Activated T-cell treated with anti-CD3 and anti-CD28 coated beads for 4 hours (primary cell): ENCODE results near the gene TMEM44.
A peak's percentile ranks its signal among the peaks of the same experiment; 100 is the strongest.

Source experiments
- DNase-seq: peaks from one replicate; pipeline ENCODE4 v3.0.0-alpha.2; 2020

The TMEM44 gene

GRCh38 chr3:194575484-194576210 is 57.6 kb downstream of the TMEM44 start:
- no peak for DNase-seq

DNA sequence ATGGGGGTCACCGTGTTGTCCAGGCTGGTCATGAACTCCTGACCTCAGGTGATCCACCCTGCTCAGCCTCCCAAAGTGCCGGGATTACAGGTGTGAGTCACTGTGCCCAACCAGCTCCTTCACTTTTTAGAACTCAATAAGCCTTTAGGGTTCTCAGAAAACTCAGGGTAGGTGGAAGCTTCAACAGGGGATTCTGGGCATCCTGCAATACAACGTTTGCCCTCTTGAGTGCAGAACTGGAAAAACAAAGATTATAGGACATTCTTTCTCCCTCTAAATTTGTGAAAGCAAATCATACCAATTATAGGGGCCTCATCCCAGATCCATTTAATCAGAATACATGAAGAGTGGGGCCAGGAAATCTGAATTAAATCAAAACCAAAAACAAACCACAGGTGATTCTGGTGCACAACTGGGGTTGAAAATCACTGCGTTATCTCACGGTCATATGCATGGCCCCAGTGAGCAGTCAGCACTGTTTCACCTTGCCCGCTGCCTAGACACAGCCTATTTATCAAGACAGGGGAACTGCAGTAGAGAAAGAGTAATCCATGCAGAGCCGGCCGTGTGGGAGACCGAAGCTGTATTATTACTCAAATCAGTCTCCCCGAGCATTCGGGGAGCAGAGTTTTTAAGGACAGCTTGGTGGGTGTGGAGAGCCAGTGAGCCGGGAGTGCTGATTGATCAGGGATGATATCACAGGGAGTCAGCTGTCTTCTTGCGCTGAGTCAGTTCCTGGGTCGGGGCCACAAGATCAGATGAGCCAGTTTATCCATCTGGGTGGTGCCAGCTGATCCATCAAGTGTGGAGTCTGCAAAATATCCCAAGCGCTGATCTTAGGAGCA is 58.4 kb downstream of the TMEM44 start:
- DNase-seq, result no peak

- peak; percentile 13 for DNase-seq
Observed at GRCh38 chr3:194573680-194574437, 59.4 kb downstream of the TMEM44 start.

DNA sequence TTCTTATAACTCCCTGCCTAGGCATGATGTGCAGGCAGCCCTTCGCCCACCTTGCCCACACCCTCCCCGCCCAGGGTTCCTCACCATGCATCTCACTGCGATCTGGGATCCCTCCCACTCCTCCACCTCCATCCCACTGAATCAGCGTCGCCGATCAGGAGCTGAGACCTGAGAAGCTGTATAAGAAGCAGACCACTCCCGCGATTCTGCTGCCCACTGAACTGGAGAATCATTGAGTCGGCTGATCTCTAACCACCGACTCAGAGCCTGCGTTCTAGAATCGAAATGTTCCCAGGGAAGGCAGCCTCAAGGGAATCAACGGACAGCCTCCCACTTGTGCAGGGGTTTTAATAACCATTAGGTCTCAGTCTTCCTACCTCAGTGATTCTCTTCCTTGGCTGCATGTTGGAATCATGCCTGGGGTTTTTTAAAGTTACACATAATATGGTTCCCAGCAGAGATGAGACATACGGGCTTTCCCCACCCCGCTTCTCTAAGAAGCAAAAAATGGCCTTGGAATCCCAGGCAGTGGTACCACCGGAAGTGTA is 60.2 kb downstream of the TMEM44 start:
- DNase-seq, result no peak

DNA sequence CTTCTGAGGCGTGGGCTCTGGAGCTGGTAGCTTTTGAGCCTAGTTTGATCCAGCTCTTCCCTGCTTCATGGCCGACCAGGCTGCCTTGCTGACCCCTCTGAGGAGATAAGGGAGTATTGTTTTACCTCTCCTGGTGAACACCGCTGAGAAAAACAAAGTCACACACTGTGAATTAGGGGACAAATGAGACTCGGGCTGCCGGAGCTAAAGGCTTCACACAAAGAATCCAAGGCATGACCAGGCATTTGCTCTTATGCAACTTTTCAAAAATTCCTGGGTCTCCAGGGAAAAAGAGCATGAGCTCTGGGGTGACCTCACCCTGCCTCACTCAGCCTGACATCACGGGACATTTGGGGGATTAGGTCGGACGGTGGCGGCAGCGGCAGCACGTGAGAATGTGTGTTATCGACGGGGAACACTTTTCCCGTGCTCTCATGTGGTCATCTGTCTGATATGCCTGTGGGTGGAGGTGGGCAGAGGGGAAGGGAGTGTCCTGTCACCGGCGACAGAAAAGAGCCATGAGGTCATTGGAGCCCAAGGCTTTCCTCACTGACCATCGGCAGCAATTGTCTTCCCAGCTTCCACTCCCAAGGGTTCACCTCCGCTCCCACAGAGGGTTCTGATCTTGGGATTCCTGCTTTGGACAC is 61.0 kb downstream of the TMEM44 start:
- DNase-seq, result no peak

DNA sequence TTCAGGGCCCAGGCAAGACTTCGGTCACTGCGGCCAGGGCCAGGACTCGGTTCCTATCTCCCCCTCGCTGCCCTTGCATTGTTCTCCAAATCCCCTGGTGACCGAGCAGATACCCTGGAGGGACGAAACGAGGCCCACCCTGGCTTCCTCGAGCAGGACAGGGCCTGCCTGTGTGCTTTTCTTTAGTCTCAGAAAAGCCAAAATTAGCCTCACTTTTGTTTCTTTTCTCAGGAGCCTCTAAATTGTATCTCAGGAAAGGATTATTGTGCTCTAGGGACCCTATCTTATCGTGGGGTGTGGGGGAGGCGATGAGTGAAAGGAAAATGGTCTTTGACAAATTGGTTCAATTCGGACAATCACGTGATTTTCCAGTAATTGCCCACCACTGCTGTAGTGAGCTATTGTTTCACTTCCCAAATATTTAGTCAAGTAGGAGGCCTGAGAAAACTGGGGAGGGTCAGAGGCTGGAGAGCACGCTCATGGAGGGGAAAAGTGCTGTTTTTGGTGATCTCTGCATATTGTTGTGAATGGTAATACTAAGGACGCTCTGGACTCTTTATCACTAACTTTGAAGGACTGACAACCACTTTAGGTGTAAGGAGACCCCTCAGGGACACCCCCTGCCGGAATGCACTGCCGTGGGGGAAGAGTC is 61.6 kb downstream of the TMEM44 start:
- no peak for DNase-seq

- no peak for DNase-seq
Observed at GRCh38 chr3:194570898-194571297, 62.3 kb downstream of the TMEM44 start.

- no peak for DNase-seq
Observed at GRCh38 chr3:194570235-194570634, 63.0 kb downstream of the TMEM44 start.

DNA sequence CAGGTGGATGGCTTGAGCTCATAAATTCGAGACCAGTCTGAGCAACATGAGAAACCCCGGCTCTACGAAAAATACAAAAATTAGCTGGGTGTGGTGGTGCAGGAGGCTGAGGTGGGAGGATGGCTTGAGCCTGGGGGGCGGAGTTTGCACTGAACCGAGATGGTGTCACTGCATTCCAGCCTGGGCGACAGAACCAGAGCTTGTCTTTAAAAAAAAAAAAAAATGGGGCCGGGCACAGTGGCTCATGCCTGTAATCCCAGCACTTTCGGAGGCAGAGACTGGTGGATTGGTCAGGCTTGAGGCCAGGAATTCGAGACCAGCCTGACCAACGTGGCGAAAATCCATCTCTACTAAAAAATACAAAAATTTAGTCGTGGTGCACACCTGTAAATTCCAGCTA is 64.0 kb downstream of the TMEM44 start:
- no peak for DNase-seq

DNA sequence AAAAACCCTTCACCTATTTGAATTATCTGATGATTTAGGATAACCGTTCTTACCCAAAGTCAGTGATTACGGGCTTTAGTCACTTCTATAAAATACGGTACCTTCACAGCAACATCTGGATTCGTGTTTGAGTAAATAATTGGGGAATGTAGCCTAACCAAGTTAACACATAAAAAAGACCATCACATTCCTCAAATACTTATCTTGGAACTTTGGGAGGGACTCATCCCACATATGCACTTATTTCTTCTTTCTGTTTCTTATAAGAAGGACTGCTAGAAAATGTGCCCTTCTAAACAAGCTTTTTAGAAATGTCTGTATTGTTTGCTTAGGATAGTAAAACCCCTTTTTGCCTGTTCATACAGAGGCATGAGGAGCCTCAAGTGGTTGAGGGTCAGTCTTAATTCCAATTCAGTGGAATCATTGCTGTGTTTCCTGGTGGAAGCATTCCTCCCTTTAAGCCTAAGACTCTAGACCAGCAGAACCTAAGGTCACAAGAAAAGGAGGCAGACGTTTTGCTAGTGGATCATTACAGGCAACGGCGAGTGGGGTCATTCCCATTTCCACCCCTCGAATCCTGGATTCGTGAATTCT is 67.5 kb downstream of the TMEM44 start:
- no peak for DNase-seq

DNA sequence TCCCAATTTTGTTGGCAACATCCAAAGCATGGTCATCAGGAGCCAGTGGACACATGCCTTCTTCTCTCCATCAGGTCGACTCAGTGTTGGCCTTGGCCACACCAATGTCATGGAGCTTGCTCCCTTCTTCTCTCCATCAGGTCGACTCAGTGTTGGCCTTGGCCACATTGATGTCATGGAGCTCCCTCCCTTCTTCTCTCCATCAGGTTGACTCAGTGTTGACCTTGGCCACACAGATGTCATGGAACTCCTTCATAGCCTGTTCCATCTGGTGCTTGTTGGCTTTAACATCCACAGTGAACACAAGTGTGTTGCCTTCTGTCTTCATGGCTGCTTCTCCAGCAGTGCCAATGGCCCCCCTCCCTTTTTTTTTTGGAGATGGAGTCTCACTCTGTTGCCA is 70.2 kb downstream of the TMEM44 start:
- no peak for DNase-seq

GRCh38 chr3:194561306-194561974 is 71.8 kb downstream of the TMEM44 start:
- DNase-seq, result no peak

- no peak for DNase-seq
Observed at GRCh38 chr3:194560047-194560446, 73.2 kb downstream of the TMEM44 start.

DNA sequence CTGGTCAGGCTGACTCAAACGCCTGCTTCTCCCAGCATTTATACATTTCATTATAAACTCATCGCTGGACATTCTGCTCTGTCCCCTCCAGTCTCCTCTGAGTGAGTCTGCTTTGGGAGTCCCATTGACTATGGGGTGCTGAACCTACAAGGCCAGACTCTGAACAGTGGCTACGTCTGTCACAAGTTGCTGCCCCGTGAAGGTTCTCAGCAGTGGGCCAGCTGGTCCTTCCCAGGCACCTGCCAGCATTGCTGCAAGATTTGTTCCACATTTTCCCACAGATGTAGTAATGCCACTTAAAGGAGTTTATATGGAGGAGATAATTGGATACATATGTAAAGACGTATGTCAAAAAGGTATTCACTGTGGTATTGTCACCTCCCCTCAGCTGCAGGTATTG is 73.7 kb downstream of the TMEM44 start:
- DNase-seq, result no peak

GRCh38 chr3:194556086-194557056 is 76.8 kb downstream of the TMEM44 start:
- DNase-seq, result no peak

GRCh38 chr3:194555175-194556062 is 77.8 kb downstream of the TMEM44 start:
- DNase-seq, result no peak

DNA sequence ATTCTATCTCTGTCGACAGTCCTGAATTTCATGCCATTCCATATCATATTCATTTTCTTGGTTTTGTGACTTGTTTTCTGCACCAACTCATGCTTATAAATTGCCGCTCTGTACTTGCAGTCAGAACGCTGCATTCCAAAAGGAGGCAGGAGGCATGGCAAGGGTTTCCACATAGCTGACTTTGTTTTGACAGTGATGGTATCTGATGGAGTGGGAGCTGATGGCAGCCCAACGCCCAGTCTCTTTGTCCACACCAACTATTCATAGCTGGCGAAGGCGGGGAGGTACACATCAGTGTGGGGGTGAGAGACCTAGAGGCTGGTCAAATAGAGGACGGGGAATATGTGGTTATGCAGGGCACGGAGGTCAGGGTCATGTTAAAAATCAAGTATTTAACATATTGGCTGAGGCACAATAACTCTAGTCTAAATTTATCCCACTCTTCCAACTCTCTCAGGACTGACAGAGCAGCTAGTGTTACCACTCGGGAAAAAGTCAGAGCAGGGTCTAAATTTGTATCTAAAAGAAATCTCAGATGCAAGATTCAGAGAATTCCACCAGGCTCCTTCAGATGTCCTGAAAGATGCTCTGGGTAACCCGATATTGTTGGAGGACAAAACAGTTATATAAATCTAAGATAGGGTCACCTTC is 78.6 kb downstream of the TMEM44 start:
- no peak for DNase-seq

GRCh38 chr3:194552327-194552949 is 80.8 kb downstream of the TMEM44 start:
- no peak for DNase-seq
